Right cardiac atrium (tissue), 5 donors: ENCODE results near the gene MCM10. TPM values are rescaled to one million over a fixed set of nuclear protein-coding genes. Genes with fewer than 3 reads are reported as not detected.
"Not testable (repeated sequence)": the region's sequence is repeated elsewhere in the genome, so short reads cannot be mapped to it uniquely, and the experiment has no call there.

ENCODE experiments used
- ATAC-seq, 2 donors: fragments of 200-7000 bp; cut with Tn5 transposase; one replicate each; pipeline versions ENCODE4 v1.8.0 to v1.9.1; 2020; ENCODE audit warnings: moderate library complexity in 2 of 2, mild to moderate bottlenecking in 1 of 2
- DNase-seq, 3 donors: peaks; one replicate each; pipeline ENCODE4 v3.0.0-alpha.2; 2020
- H3K27ac ChIP-seq: one replicate; pipeline ENCODE4 v1.5.1; 2013; ENCODE audit warnings: mild to moderate bottlenecking, low read length, control low read depth, moderate library complexity
- H3K27me3 ChIP-seq: one replicate; pipeline ENCODE4 v1.6.1; 2013; ENCODE audit not compliant: control insufficient read depth, insufficient read depth
- H3K4me1 ChIP-seq: one replicate; pipeline ENCODE4 v1.6.1; 2013; ENCODE audit warnings: low read length; ENCODE audit not compliant: control insufficient read depth, insufficient read depth
- H3K4me3 ChIP-seq: one replicate; pipeline ENCODE4 v1.5.1; 2013; ENCODE audit warnings: low read length, control low read depth
- H3K9me3 ChIP-seq: one replicate; pipeline ENCODE4 v1.6.1; 2013; ENCODE audit warnings: low read length; ENCODE audit not compliant: control insufficient read depth
- WGBS: extraction: QIAGEN DNeasy Blood & Tissue Kit; methylation state at CpG from one replicate; pipeline ENCODE4 v1.1.7; 2013; 5-methylcytosine and 5-hydroxymethylcytosine counted together
- intact Hi-C, 4 donors: fragments of 100-400 bp; cut with DNase I; formaldehyde crosslinking; loops; one replicate each; pipeline versions ENCODE4 v1.11.0 to v1.14.0; 2022 to 2023
- polyA plus RNA-seq: library from polyadenylated mRNA; stranded (reverse); fragments of 200-250 nt; gene quantifications from one replicate; pipeline ENCODE4 v1.2.3, GENCODE V29; 2013
- total RNA-seq, 4 donors: library from RNA; stranded (reverse); fragmentation: NEBNext Ultra II Directional; extraction: Animal tissue kit (Norgen Biotek cat#: 25700); gene quantifications; one replicate each; pipeline ENCODE4 v1.2.1, GENCODE V29; 2021
- donor health status: healthy with polysubstance abuse.
- donor health status: DM: no; HTN: yes; CAD: no.
- donor health status: DM: no; HTN: no; CAD: no.
- donor health status: DM: no; HTN: yes; CAD: no; lungs with severe emphysema.
- donor health status: DM: yes; HTN: yes; CAD: no.

MCM10 gene
- total and polyA plus RNA-seq, 5 donors: 0.07 to 0.35 (median 0.28) TPM; not detected in 1

- no peaks in the 10 kb centered on the region for H3K27me3 ChIP-seq
- no peak overlapping the region for H3K27ac ChIP-seq
- intact Hi-C loops: no loop called here
- H3K9me3 ChIP-seq: no peaks in the 10 kb centered on the region
- no peaks in the 10 kb centered on the region for H3K4me1 ChIP-seq
- 94% methylated on average over 7 of the region's 7 CpGs for WGBS
- DNase-seq (no peak), ATAC-seq (no peak)
- no peak overlapping the region for H3K4me3 ChIP-seq
These were observed 61.2 kb downstream of the MCM10 start for GRCh38 chr10:13222566-13222965.

DNA sequence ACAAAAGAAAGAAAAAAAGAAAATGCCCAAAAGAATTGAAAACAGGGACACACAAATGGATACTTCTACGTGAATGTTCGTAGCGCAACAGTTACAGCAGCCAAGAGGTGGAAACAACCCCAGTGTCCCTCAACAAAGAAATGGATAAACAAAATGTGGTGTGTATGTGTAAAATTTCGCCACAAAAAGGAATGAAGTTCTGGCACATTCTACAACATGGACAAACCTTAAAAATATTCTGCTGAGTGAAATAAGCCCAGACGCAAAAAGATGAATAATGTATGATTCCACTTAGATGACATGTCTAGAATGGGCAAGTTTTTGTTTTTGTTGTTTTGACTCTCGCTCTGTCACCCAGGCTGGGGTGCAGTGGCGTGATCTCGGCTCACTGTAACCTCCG, 61.9 kb downstream of the MCM10 start:
- no peak for DNase-seq
- Histone ChIP-seq H3K27me3 (no peaks in the 10 kb centered on the region), H3K9me3 (no peaks in the 10 kb centered on the region), H3K27ac (no peak overlapping the region), H3K4me1 (no peaks in the 10 kb centered on the region), H3K4me3 (no peak overlapping the region)
- 91% methylated on average over 9 of the region's 9 CpGs for WGBS
- no peak for ATAC-seq
- intact Hi-C loops: no loop called here

DNA sequence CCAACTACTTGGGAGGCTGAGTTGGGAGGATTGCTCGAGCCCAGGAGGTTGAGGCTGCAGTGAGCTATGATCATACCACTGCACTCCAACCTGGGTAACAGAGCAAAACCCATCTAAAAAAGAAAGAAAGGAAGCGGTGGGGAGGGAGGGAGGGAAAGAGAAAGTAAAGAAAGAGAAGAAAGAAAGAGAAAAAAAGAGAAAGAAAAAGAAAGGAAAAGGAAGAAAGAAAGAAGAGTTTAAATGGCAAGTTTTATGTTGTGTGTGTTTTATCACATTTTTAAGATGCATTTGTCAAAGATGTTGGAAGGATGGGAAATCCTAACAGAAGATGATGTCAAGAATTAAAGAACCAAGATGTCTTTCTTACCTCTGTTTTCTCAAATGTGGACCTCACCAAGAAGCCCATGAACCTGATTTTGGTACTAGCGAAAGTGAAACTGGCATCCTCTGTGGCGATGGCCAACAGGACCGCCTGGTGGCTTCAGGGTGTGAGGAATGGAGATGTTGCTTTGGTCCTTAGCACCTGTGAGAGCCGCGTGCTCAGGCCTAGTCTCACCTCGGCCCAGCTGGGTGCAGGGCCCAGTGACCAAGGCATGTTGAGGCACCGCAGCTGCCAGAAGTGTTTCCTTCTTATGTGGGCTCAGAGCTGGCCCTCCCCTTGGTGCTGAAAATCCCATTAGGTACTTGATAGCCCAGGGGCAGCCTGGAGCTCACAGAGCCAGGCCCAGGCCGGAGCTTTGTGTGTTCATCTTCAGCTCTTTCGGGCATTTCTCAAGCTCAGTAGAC, 63.0 kb downstream of the MCM10 start:
- ATAC-seq: no peak
- WGBS: 86% methylated on average over 11 of the region's 11 CpGs
- no peak overlapping the region for H3K4me3 ChIP-seq
- H3K9me3 ChIP-seq: no peaks in the 10 kb centered on the region
- no peaks in the 10 kb centered on the region for H3K4me1 ChIP-seq
- H3K27me3 ChIP-seq: no peaks in the 10 kb centered on the region
- intact Hi-C loops: no loop called here
- DNase-seq: no peak
- H3K27ac ChIP-seq: no peak overlapping the region

DNA sequence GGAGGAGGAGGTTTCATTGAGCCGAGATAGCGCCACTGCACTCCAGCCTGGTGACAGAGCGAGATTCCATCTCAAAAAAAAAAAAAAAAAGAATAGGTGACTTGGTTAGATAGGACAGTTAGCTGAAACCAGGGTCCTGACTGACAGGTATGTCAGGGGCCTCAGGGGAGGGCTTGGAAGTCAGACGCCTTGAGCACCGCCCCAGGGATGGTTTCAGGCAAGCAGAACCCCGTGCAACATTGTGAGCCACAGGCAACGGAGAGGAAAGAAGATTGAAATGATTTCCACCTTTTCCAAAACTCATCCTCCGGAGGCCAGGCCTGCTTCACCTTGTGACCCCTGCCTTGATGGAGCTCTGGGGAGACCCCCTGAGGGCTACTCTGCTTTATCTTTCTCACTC, 64.2 kb downstream of the MCM10 start:
- ATAC-seq: no peak
- intact Hi-C loops: no loop called here
- Histone ChIP-seq H3K27me3 (no peaks in the 10 kb centered on the region), H3K9me3 (no peaks in the 10 kb centered on the region), H3K27ac (no peak overlapping the region), H3K4me1 (no peaks in the 10 kb centered on the region), H3K4me3 (no peak overlapping the region)
- 90% methylated on average over 8 of the region's 8 CpGs for whole genome bisulfite sequencing
- DNase-seq: no peak

DNA sequence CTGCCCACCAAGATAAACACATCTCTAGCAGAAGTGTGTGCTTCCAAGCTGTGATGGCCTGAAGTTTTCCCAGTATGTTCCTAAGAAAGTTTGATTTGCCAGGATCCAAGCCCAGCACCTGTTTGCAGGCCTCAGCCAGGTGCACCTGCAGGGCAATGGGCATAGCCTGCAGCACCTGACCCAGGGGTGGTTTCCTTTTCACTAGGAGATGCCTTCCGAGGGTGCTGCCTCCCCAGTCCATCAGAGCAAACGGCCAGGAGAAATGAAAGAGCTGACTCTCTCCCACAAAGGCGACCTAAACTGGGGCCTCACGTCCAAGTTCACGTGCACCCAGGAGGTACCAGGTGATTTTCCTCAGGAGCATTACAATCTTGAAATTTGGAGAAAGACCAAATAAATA, 65.7 kb downstream of the MCM10 start:
- Histone ChIP-seq H3K4me3 (no peak overlapping the region), H3K4me1 (no peaks in the 10 kb centered on the region), H3K27me3 (no peaks in the 10 kb centered on the region), H3K9me3 (no peaks in the 10 kb centered on the region), H3K27ac (no peak overlapping the region)
- intact Hi-C loops: no loop called here
- no peak for DNase-seq
- no peak for ATAC-seq
- WGBS: 87% methylated on average over 5 of the region's 5 CpGs

GRCh38 chr10:13231190-13231589, 69.8 kb downstream of the MCM10 start:
- H3K27me3 ChIP-seq: no peaks in the 10 kb centered on the region
- no peak for ATAC-seq
- WGBS: 66% methylated on average over 9 of the region's 9 CpGs
- no peaks in the 10 kb centered on the region for H3K9me3 ChIP-seq
- no peak overlapping the region for H3K4me3 ChIP-seq
- DNase-seq: no peak
- no peak overlapping the region for H3K27ac ChIP-seq
- intact Hi-C loops: no loop called here
- H3K4me1 ChIP-seq: no peaks in the 10 kb centered on the region

DNA sequence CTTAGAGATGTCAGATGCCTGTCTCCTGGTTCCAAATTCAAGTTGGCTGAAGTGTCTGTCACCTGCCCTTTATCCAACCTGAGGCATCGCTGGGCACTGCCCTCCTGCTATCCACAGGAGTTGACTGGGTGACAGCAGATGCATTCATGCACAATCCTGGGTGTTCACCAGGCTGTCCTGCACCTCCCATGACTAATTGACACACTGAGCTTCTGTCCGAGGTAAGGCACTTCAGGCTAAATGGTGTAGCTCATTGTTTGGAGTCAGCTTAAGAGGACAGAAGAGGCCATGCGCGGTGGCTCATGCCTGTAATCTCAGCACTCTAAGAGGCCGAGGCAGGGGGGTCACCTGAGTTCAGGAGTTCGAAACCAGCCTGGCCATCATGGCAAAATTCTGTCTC, 70.5 kb downstream of the MCM10 start:
- Histone ChIP-seq H3K4me1 (no peaks in the 10 kb centered on the region), H3K27ac (no peak overlapping the region), H3K9me3 (no peaks in the 10 kb centered on the region), H3K27me3 (no peaks in the 10 kb centered on the region), H3K4me3 (no peak overlapping the region)
- ATAC-seq (no peak), DNase-seq (no peak)
- intact Hi-C loops: no loop called here
- WGBS: 83% methylated on average over 6 of the region's 6 CpGs

DNA sequence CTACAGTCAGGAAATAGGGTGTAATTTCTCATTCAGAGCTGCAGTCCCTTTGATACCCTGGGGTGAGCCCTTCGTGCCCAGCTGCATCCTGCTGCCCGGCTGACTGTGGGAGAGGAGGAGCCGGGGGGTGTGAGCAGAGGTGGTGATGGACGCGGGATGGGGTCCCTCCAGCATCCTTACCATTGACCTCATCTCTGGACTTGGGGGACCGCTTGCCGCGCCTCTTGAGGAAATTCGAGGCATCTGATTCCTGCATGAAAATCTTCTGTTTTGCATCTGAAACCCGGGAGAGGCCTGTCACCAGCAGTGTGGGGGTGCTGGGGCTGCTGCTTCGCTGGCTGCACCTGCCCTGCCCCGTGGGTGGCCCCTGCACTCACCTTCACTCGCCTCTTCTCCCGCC, 72.0 kb downstream of the MCM10 start:
- Histone ChIP-seq H3K9me3 (no peaks in the 10 kb centered on the region), H3K4me3 (no peak overlapping the region), H3K27me3 (no peaks in the 10 kb centered on the region), H3K4me1 (no peaks in the 10 kb centered on the region), H3K27ac (no peak overlapping the region)
- no peak for ATAC-seq
- intact Hi-C loops: no loop called here
- 50% methylated on average over 14 of the region's 14 CpGs for WGBS
- DNase-seq: peak in 1 of 3 donors; percentile 42

DNA sequence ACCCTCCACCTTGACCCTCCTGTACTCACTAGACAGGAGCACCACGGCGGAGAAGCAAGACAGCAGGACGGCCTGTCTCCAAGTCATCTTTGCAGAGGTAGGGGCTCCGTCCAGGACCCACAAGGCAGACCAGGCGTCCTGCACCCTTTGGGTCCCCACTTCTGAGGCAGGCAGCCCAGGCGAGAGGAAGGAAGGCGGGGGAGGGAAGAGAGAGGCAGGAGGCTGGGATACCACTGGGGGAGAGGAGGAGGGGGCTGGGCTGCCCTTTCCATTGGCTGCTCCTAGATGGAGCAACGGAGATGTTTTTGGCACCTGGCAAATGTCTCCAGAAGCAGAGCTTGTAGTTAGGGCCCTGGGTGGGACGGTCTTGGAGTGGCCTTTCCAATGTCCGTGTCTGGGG, 72.8 kb downstream of the MCM10 start, which contains the start of gene UCMA:
UCMA (minus strand) TSS at position 203 of the 400 bp plus-strand sequence; CDS start at position 87, 116 bp downstream.
- no peak for ATAC-seq
- intact Hi-C loops: no loop called here

DNA sequence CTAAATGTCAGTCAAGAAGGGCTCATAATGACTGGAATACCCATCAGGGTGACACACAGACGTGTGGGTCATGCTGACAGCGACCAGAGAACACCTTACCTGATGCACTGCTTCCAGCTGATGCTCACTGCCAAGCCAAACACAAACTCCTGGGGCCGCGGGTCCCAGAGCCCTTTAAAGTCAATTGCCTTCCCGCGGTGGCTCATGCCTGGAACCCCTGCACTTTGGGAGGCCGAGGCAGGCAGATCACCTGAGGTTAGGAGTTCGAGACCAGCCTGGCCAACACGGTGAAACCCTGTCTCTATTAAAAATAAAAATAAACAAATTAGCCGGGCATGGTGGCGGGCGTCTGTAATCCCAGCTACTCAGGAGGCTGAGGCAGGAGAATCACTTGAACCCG, 73.4 kb downstream of the MCM10 start:
- H3K4me1 ChIP-seq, intact Hi-C loops, DNase-seq, H3K4me3 ChIP-seq, H3K27me3 ChIP-seq, H3K27ac ChIP-seq, H3K9me3 ChIP-seq, ATAC-seq: not testable (repeated sequence)
- 88% methylated on average over 13 of the region's 13 CpGs for whole genome bisulfite sequencing

More for the DNA sequence above, 72.8 kb downstream of the MCM10 start, which contains the start of gene UCMA:
- WGBS: 46% methylated on average over 10 of the region's 10 CpGs
- Histone ChIP-seq H3K27ac (no peak within 1 kb of the TSS), H3K27me3 (no peaks in the 10 kb centered on the region), H3K9me3 (no peaks in the 10 kb centered on the region), H3K4me3 (no peak within 1 kb of the TSS), H3K4me1 (no peaks in the 10 kb centered on the region)
- no peak for DNase-seq

DNA sequence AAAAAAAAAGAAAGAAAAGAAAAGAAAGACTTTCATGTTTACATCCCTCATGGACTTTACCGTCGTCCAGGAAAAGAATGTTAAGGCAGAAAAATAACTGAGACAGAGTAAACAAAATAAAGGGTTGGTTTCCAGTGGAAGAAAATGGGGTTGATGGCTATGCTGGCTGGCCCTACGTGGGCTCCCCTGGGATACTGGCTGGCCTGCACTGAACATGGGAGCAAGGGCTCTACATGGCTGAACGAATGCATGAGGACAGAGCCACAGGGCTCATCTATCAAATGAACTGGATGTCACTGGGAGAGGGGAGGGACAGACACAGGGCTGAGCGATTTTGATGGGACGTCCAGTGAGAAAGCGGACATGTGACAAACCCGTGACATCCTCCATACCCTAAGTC, 75.3 kb downstream of the MCM10 start:
- no peak for ATAC-seq
- no peaks in the 10 kb centered on the region for H3K9me3 ChIP-seq
- H3K27me3 ChIP-seq: no peaks in the 10 kb centered on the region
- 83% methylated on average over 8 of the region's 8 CpGs for WGBS
- no peaks in the 10 kb centered on the region for H3K4me1 ChIP-seq
- no peak for DNase-seq
- no peak overlapping the region for H3K4me3 ChIP-seq
- no peak overlapping the region for H3K27ac ChIP-seq
- intact Hi-C loops: no loop called here
